H9 (cell line): Measurements from ENCODE around the gene CD151. TPM values are rescaled to one million over a fixed set of nuclear protein-coding genes. Genes with fewer than 3 reads are reported as not detected.

ENCODE experiments used
- DNase-seq: peaks from one replicate; pipeline ENCODE4 v3.0.0-alpha.2; 2017
- H2AFZ ChIP-seq: one replicate; pipeline ENCODE4 v1.6.1; 2013; ENCODE audit warnings: mild to moderate bottlenecking, low read length, control low read depth, moderate library complexity
- H2AK5ac ChIP-seq: 2 replicates; pipeline ENCODE4 v1.6.1; 2013; ENCODE audit warnings: low read length, control low read depth, mixed read lengths; ENCODE audit not compliant: insufficient read length
- H2BK120ac ChIP-seq: one replicate; pipeline ENCODE4 v1.6.1; 2013; ENCODE audit warnings: low read depth, mild to moderate bottlenecking, low read length, control low read depth, inconsistent platforms; ENCODE audit not compliant: poor library complexity, severe bottlenecking
- H2BK12ac ChIP-seq: 2 replicates; pipeline ENCODE4 v1.6.1; 2013; ENCODE audit warnings: low read length, control low read depth, mixed read lengths, low read depth; ENCODE audit not compliant: insufficient read length
- H2BK15ac ChIP-seq: 2 replicates; pipeline ENCODE4 v1.6.1; 2013; ENCODE audit warnings: low read depth, low read length, control low read depth
- H2BK20ac ChIP-seq: one replicate; pipeline ENCODE4 v1.6.1; 2013; ENCODE audit warnings: low read depth, mild to moderate bottlenecking, low read length, control low read depth, inconsistent platforms; ENCODE audit not compliant: poor library complexity, severe bottlenecking
- H2BK5ac ChIP-seq: 2 replicates; pipeline ENCODE4 v1.6.1; 2013; ENCODE audit warnings: low read length, control low read depth, mixed read lengths; ENCODE audit not compliant: insufficient read length
- H3K14ac ChIP-seq: 2 replicates; pipeline ENCODE4 v1.6.1; 2013; ENCODE audit warnings: low read length, control low read depth; ENCODE audit not compliant: insufficient read depth
- H3K18ac ChIP-seq: 2 replicates; pipeline ENCODE4 v1.6.1; 2013; ENCODE audit warnings: low read depth, mild to moderate bottlenecking, mixed read lengths, low read length, control low read depth; ENCODE audit not compliant: insufficient read length
- H3K23ac ChIP-seq: 2 replicates; pipeline ENCODE4 v1.6.1; 2013; ENCODE audit warnings: low read length, control low read depth, mixed read lengths, low read depth; ENCODE audit not compliant: insufficient read length
- H3K23me2 ChIP-seq: 2 replicates; pipeline ENCODE4 v1.6.1; 2013; ENCODE audit warnings: low read depth, mild to moderate bottlenecking, mixed read lengths, low read length, control low read depth; ENCODE audit not compliant: insufficient read length, poor library complexity, severe bottlenecking
- H3K27ac ChIP-seq: 2 replicates; pipeline ENCODE4 v1.5.1; 2013; ENCODE audit warnings: low read length, control low read depth, mixed read lengths, low read depth; ENCODE audit not compliant: insufficient read length
- H3K27me3 ChIP-seq: 2 replicates; pipeline ENCODE4 v1.6.1; 2013; ENCODE audit warnings: low read length, control low read depth, inconsistent platforms; ENCODE audit not compliant: insufficient read depth
- H3K4ac ChIP-seq: 2 replicates; pipeline ENCODE4 v1.6.1; 2013; ENCODE audit warnings: low read depth, mild to moderate bottlenecking, control low read depth, inconsistent platforms, low read length, moderate library complexity
- H3K4me1 ChIP-seq: 2 replicates; pipeline ENCODE4 v1.6.1; 2013; ENCODE audit warnings: low read length, control low read depth, inconsistent platforms; ENCODE audit not compliant: insufficient read depth
- H3K4me2 ChIP-seq: 2 replicates; pipeline ENCODE4 v1.6.1; 2013; ENCODE audit warnings: low read length, control low read depth, mixed read lengths; ENCODE audit not compliant: insufficient read length, insufficient read depth
- H3K56ac ChIP-seq: 2 replicates; pipeline ENCODE4 v1.6.1; 2013; ENCODE audit warnings: low read depth, mild to moderate bottlenecking, mixed read lengths, low read length, control low read depth; ENCODE audit not compliant: insufficient read length
- H3K79me1 ChIP-seq: 2 replicates; pipeline ENCODE4 v1.6.1; 2013; ENCODE audit warnings: low read depth, mild to moderate bottlenecking, moderate library complexity, low read length, control low read depth, inconsistent platforms; ENCODE audit not compliant: insufficient read depth, poor library complexity, severe bottlenecking
- H3K79me2 ChIP-seq: 2 replicates; pipeline ENCODE4 v1.6.1; 2013; ENCODE audit warnings: low read length, control low read depth, inconsistent platforms; ENCODE audit not compliant: insufficient read depth
- H3K9ac ChIP-seq: 2 replicates; pipeline ENCODE4 v1.6.1; 2013; ENCODE audit warnings: low read length, control low read depth, mixed read lengths; ENCODE audit not compliant: insufficient read length; ENCODE audit errors: extremely low read depth
- H3K9me3 ChIP-seq: one replicate; pipeline ENCODE4 v1.6.1; 2013; ENCODE audit warnings: low read depth, low read length, inconsistent platforms; ENCODE audit not compliant: control insufficient read depth
- H3T11ph ChIP-seq: one replicate; pipeline ENCODE4 v1.6.1; 2013; ENCODE audit warnings: mild to moderate bottlenecking, low read length, control low read depth, inconsistent platforms
- H4K20me1 ChIP-seq: one replicate; pipeline ENCODE4 v1.6.1; 2013; ENCODE audit not compliant: control insufficient read depth, insufficient read length, insufficient read depth
- H4K5ac ChIP-seq: 2 replicates; pipeline ENCODE4 v1.6.1; 2013; ENCODE audit warnings: low read depth, mild to moderate bottlenecking, mixed read lengths, low read length, control low read depth; ENCODE audit not compliant: insufficient read length
- H4K8ac ChIP-seq: replicated peaks from 2 replicates; pipeline ENCODE4 v1.6.1; 2013; ENCODE audit warnings: low read length, control low read depth, mixed read lengths, low read depth; ENCODE audit not compliant: insufficient read length
- H4K91ac ChIP-seq: 2 replicates; pipeline ENCODE4 v1.6.1; 2013; ENCODE audit warnings: low read depth, mild to moderate bottlenecking, moderate library complexity, mixed read lengths, low read length, control low read depth; ENCODE audit not compliant: insufficient read length
- H3K27ac Mint-ChIP-seq, 3 experiments: 2 replicates in 2 of 3; 3 replicates in 1 of 3; pipeline ENCODE4 v1.8.0; 2020 to 2021; ENCODE audit warnings: mixed read lengths in 3 of 3, mild to moderate bottlenecking in 1 of 3, moderate library complexity in 1 of 3
- H3K27me3 Mint-ChIP-seq: 2 replicates; pipeline ENCODE4 v1.8.0; 2021; ENCODE audit warnings: low read depth, mild to moderate bottlenecking, moderate library complexity, mixed read lengths
- H3K36me3 Mint-ChIP-seq, 3 experiments: 2 replicates in 2 of 3; 3 replicates in 1 of 3; pipeline ENCODE4 v1.8.0; 2020 to 2021; ENCODE audit warnings: low read depth in 3 of 3, mixed read lengths in 3 of 3; ENCODE audit not compliant: insufficient read depth in 1 of 3
- H3K4me1 Mint-ChIP-seq, 2 experiments: 2 replicates each; pipeline ENCODE4 v1.8.0; 2020; ENCODE audit warnings: mixed read lengths in 2 of 2
- H3K4me3 Mint-ChIP-seq, 2 experiments: 2 replicates in 1 of 2; 3 replicates in 1 of 2; pipeline ENCODE4 v1.8.0; 2020 to 2021; ENCODE audit warnings: mild to moderate bottlenecking in 2 of 2, mixed read lengths in 2 of 2, moderate library complexity in 1 of 2
- H3K9me3 Mint-ChIP-seq, 2 experiments: 2 replicates in 1 of 2; 3 replicates in 1 of 2; pipeline ENCODE4 v1.8.0; 2020; ENCODE audit warnings: mild to moderate bottlenecking in 2 of 2, mixed read lengths in 2 of 2, moderate library complexity in 1 of 2
- CTCF ChIP-seq: fragments of 200-600 bp; sonication (generic); conservative IDR thresholded peaks from 3 replicates; pipeline ENCODE4 v1.8.0; 2021; ENCODE audit warnings: antibody characterized with exemption, mild to moderate bottlenecking
- whole genome bisulfite sequencing: extraction: QIAGEN DNeasy Blood & Tissue Kit; methylation state at CpG from one replicate; pipeline ENCODE4 v1.1.7; 2013; ENCODE audit warnings: missing lambda C conversion rate, low lambda C conversion rate, mixed read lengths; ENCODE audit not compliant: insufficient read length; ENCODE audit errors: extremely low coverage; 5-methylcytosine and 5-hydroxymethylcytosine counted together
- total RNA-seq: library from RNA; stranded (reverse); gene quantifications from 2 replicates; pipeline ENCODE4 v1.2.1, GENCODE V29; 2021

Gene CD151
- total RNA-seq, 1 experiment from 2014 or later, result 138 TPM

GRCh38 chr11:818396-819128, 14.2 kb upstream of the CD151 start, which contains the start of gene PNPLA2:
PNPLA2 (plus strand) TSS chr11:818914; CDS start chr11:819719, 805 bp downstream.
- Histone ChIP-seq H4K20me1 (no peaks in the 10 kb centered on the region), H3K4me2 (peak within 1 kb of the TSS; percentile 46), H2BK120ac (no peak within 1 kb of the TSS), H3K9me3 (no peaks in the 10 kb centered on the region), H3K27ac (no peak within 1 kb of the TSS), H2BK15ac (no peak within 1 kb of the TSS), H3K23me2 (peaks cover 5% of the 10 kb centered on the region), H3K4ac (no peak within 1 kb of the TSS), H2BK12ac (no peak within 1 kb of the TSS), H3K79me2 (no peaks in the 10 kb centered on the region), H4K91ac (no peak within 1 kb of the TSS), H3K27me3 (no peaks in the 10 kb centered on the region), H3K79me1 (no peaks in the 10 kb centered on the region), H3K23ac (no peak within 1 kb of the TSS), H4K8ac (no peak within 1 kb of the TSS), H2AFZ (no peak within 1 kb of the TSS), H4K5ac (no peak within 1 kb of the TSS), H3K14ac (no peak within 1 kb of the TSS), H2AK5ac (no peak within 1 kb of the TSS), H3T11ph (no peak within 1 kb of the TSS), H3K18ac (no peak within 1 kb of the TSS), H3K9ac (peak within 1 kb of the TSS; percentile 50), H2BK20ac (no peak within 1 kb of the TSS), H2BK5ac (no peak within 1 kb of the TSS), H3K4me1 (no peaks in the 10 kb centered on the region), H3K56ac (no peak within 1 kb of the TSS)
- H3K27ac Mint-ChIP-seq, result peak within 1 kb of the TSS in 2 of 3 experiments; percentile 31 to 47; a peak in 2 of 7 replicates
- H3K36me3 Mint-ChIP-seq, result peaks cover 2 to 14% (median 12%) of the 10 kb centered on the region in 3 experiments; a peak in 6 of 7 replicates
- peaks cover 2% of the 10 kb centered on the region; the same call in 1 of the 2 replicates for H3K27me3 Mint-ChIP-seq
- H3K4me3 Mint-ChIP-seq, result peak within 1 kb of the TSS; percentile 76 to 87
- no peaks in the 10 kb centered on the region; a peak in 1 of 5 replicates for H3K9me3 Mint-ChIP-seq
- peaks cover 10 to 21% of the 10 kb centered on the region in 2 experiments for H3K4me1 Mint-ChIP-seq
- WGBS, result no CpG with 5 or more reads among the region's 20 CpGs
- DNase-seq, result no peak
- TF ChIP-seq CTCF, result no peak
